ENCODE data around the gene ZNF654. TPM values are rescaled to one million over a fixed set of nuclear protein-coding genes. Genes with fewer than 3 reads are reported as not detected.

Gene ZNF654
- polyA plus RNA-seq, 3 donors: 3.0 to 7.2 (median 4.8) TPM

DNA sequence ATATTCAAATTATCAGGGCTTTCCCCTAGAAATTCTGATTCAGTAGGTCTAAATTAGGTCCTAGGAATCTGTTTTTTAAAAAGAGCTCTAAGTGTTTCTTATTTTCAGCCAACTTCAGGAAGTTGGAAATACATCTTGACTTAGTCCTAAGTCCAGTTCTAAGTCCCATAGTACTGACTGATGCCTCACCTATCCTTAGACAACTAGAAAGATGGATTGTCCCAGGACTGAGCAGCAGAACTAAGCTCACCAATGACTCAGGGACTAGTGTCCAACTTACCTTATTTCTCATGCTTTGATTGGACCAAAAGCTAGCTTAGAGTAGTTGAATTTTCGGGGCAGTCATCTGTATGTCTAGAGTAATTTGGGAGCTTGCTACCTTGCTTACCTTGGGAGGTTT is 64.5 kb downstream of the ZNF654 start:
- Histone ChIP-seq H3K9me3 (replicated peaks in 1 of 2; ENCODE audit: control insufficient read depth in 1 of 2, insufficient read depth in 1 of 2, low read length in 2 of 2) (no peaks in the 10 kb centered on the region), H3K27me3 (ENCODE audit: control insufficient read depth in 2 of 2, insufficient read depth in 2 of 2, low read length in 2 of 2) (no peaks in the 10 kb centered on the region), H3K4me3 (replicated peaks in 1 of 3; ENCODE audit: low read depth in 2 of 3, low read length in 3 of 3) (no peak overlapping the region), H2AFZ (ENCODE audit: insufficient read depth, low read depth, low read length, poor library complexity, severe bottlenecking) (no peak overlapping the region), H4K20me1 (ENCODE audit: insufficient read depth, low read length) (peaks cover 6% of the 10 kb centered on the region), H3K4me2 (replicated peaks; ENCODE audit: extremely low read depth, low read length, poor library complexity, severe bottlenecking) (no peak overlapping the region), H3K9ac (ENCODE audit: insufficient read depth, low read length, poor library complexity, severe bottlenecking) (no peak overlapping the region), H3K36me3 (replicated peaks in 1 of 2; ENCODE audit: control insufficient read depth in 1 of 2, insufficient read depth in 2 of 2, low read length in 2 of 2) (peaks cover under 1 to 8% of the 10 kb centered on the region in 2 donors), H3K27ac (ENCODE audit: low read depth in 1 of 2, low read length in 2 of 2) (no peak overlapping the region), H3K79me2 (ENCODE audit: insufficient read depth, low read length) (peaks cover 21% of the 10 kb centered on the region), H3K4me1 (ENCODE audit: control insufficient read depth in 1 of 2, insufficient read depth in 2 of 2, low read length in 2 of 2) (no peaks in the 10 kb centered on the region)
- TF ChIP-seq, protein P1, sequence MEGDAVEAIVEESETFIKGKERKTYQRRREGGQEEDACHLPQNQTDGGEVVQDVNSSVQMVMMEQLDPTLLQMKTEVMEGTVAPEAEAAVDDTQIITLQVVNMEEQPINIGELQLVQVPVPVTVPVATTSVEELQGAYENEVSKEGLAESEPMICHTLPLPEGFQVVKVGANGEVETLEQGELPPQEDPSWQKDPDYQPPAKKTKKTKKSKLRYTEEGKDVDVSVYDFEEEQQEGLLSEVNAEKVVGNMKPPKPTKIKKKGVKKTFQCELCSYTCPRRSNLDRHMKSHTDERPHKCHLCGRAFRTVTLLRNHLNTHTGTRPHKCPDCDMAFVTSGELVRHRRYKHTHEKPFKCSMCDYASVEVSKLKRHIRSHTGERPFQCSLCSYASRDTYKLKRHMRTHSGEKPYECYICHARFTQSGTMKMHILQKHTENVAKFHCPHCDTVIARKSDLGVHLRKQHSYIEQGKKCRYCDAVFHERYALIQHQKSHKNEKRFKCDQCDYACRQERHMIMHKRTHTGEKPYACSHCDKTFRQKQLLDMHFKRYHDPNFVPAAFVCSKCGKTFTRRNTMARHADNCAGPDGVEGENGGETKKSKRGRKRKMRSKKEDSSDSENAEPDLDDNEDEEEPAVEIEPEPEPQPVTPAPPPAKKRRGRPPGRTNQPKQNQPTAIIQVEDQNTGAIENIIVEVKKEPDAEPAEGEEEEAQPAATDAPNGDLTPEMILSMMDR (IDR thresholded peaks at IDR 0.05): no peak
- Mint-ChIP-seq H3K4me1 (peaks cover 2% of the 10 kb centered on the region), H3K36me3 (peaks cover 13 to 16% of the 10 kb centered on the region in 2 donors), H3K27me3 (ENCODE audit: low read depth in 3 of 3) (no peaks in the 10 kb centered on the region), H3K4me3 (no peak overlapping the region), H3K27ac (no peak overlapping the region), H3K9me3 (no peaks in the 10 kb centered on the region)
- no CpG with 5 or more reads among the region's 1 CpG for WGBS (ENCODE audit: insufficient coverage)
- intact Hi-C loops (cut with micrococcal nuclease): no loop called here
- no peak for DNase-seq

DNA sequence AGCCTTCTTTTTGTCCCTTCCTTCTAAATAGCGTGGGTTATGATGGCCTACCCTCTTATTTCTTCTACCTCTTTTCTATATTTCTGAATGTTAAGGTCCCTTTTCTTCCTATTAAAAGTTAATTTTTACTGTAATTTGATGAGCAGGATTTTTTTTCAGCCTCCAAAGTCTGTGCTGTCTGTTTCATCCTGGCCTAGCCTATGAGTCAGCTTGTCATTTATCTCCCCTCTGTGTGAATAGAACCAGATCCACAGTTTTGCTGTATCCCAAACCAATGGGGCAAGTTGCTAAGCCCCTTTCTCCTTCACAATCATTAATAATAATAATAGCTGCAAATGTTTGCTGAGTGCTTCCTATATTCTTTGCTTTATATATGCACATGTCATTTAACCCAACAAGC is 72.6 kb downstream of the ZNF654 start:
- H3K9ac ChIP-seq (ENCODE audit: insufficient read depth, low read length, poor library complexity, severe bottlenecking): no peak overlapping the region
- H3K36me3 Mint-ChIP-seq: peaks cover 41 to 55% of the 10 kb centered on the region in 2 donors
- WGBS (ENCODE audit: insufficient coverage): no CpG with 5 or more reads among the region's 1 CpG

More for the DNA sequence above, 72.6 kb downstream of the ZNF654 start:
- Mint-ChIP-seq H3K4me1 (peaks cover 2% of the 10 kb centered on the region), H3K27ac (no peak overlapping the region), H3K4me3 (no peak overlapping the region), H3K9me3 (no peaks in the 10 kb centered on the region), H3K27me3 (ENCODE audit: low read depth in 3 of 3) (no peaks in the 10 kb centered on the region)
- no peak for DNase-seq
- no peaks in the 10 kb centered on the region for H3K27me3 ChIP-seq (ENCODE audit: control insufficient read depth in 2 of 2, insufficient read depth in 2 of 2, low read length in 2 of 2)
- no peaks in the 10 kb centered on the region for H3K9me3 ChIP-seq (replicated peaks in 1 of 2; ENCODE audit: control insufficient read depth in 1 of 2, insufficient read depth in 1 of 2, low read length in 2 of 2)
- intact Hi-C loops (cut with micrococcal nuclease): no loop called here
- H3K4me3 ChIP-seq (replicated peaks in 1 of 3; ENCODE audit: low read depth in 2 of 3, low read length in 3 of 3): no peak overlapping the region
- TF ChIP-seq, protein P1 (IDR thresholded peaks at IDR 0.05): no peak
- H3K4me2 ChIP-seq (replicated peaks; ENCODE audit: extremely low read depth, low read length, poor library complexity, severe bottlenecking): no peak overlapping the region
- H4K20me1 ChIP-seq (ENCODE audit: insufficient read depth, low read length): no peaks in the 10 kb centered on the region
- H3K79me2 ChIP-seq (ENCODE audit: insufficient read depth, low read length): no peaks in the 10 kb centered on the region
- H3K36me3 ChIP-seq (replicated peaks in 1 of 2; ENCODE audit: control insufficient read depth in 1 of 2, insufficient read depth in 2 of 2, low read length in 2 of 2): peaks cover 51 to 79% of the 10 kb centered on the region in 2 donors
- H3K4me1 ChIP-seq (ENCODE audit: control insufficient read depth in 1 of 2, insufficient read depth in 2 of 2, low read length in 2 of 2): no peaks in the 10 kb centered on the region
- no peak overlapping the region for H3K27ac ChIP-seq (ENCODE audit: low read depth in 1 of 2, low read length in 2 of 2)
- H2AFZ ChIP-seq (ENCODE audit: insufficient read depth, low read depth, low read length, poor library complexity, severe bottlenecking): no peak overlapping the region
